ENCODE data around the gene PEAK1.
A peak's percentile ranks its signal among the peaks of the same experiment; 100 is the strongest.

PEAK1 gene

GRCh38 chr15:77295446-77295845, 124.5 kb downstream of the PEAK1 start:
- WGBS = no CpG with 5 or more reads among the region's 2 CpGs
- H2AFZ ChIP-seq (ENCODE audit: low read depth, low read length) = no peak overlapping the region
- no peak overlapping the region for H3K14ac ChIP-seq (ENCODE audit: low read length in 2 of 2)
- no peaks in the 10 kb centered on the region for H3K9me3 ChIP-seq (ENCODE audit: control insufficient read depth, low read length)
- no peak overlapping the region for H3K4me3 ChIP-seq (ENCODE audit: insufficient read depth in 1 of 2, low read depth in 1 of 2, low read length in 2 of 2)
- H3K4me2 ChIP-seq (ENCODE audit: low read length, poor library complexity, severe bottlenecking) = no peak overlapping the region
- no peak overlapping the region for H2AK5ac ChIP-seq (ENCODE audit: low read length, severe bottlenecking)
- no peaks in the 10 kb centered on the region for H3K4me1 ChIP-seq (ENCODE audit: control insufficient read depth, insufficient read depth, low read depth, low read length)
- H4K91ac ChIP-seq (ENCODE audit: low read length) = no peak overlapping the region
- H2BK120ac ChIP-seq (ENCODE audit: low read depth, low read length) = no peak overlapping the region
- no peak overlapping the region for H3K27ac ChIP-seq (ENCODE audit: low read length, poor library complexity, severe bottlenecking)
- H4K8ac ChIP-seq (ENCODE audit: low read length) = no peak overlapping the region
- peaks cover 8% of the 10 kb centered on the region for H3K79me1 ChIP-seq (replicated peaks; ENCODE audit: low read length, poor library complexity, severe bottlenecking)
- no peak overlapping the region for H3K18ac ChIP-seq (ENCODE audit: low read depth in 1 of 2, low read length in 2 of 2)
- peak overlapping the region; percentile 18 for H3K9ac ChIP-seq (ENCODE audit: low read length)
- H3K36me3 ChIP-seq (ENCODE audit: control insufficient read depth in 1 of 2, insufficient read depth in 2 of 2, low read depth in 1 of 2, low read length in 2 of 2) = no peaks in the 10 kb centered on the region
- H2BK5ac ChIP-seq (ENCODE audit: low read depth, low read length, poor library complexity, severe bottlenecking) = no peak overlapping the region
- no peak overlapping the region for H2BK15ac ChIP-seq (ENCODE audit: low read depth, poor library complexity, severe bottlenecking)
- no peak overlapping the region for H3K23ac ChIP-seq (ENCODE audit: low read length in 2 of 2)
- H2BK12ac ChIP-seq (ENCODE audit: low read length in 2 of 2) = no peak overlapping the region
- peak; percentile 55 for DNase-seq
- no peaks in the 10 kb centered on the region for H3K27me3 ChIP-seq (ENCODE audit: control insufficient read depth in 1 of 2, insufficient read depth in 1 of 2, low read length in 2 of 2)
- H3K4ac ChIP-seq (ENCODE audit: low read depth in 1 of 2, low read length in 2 of 2) = no peak overlapping the region

DNA sequence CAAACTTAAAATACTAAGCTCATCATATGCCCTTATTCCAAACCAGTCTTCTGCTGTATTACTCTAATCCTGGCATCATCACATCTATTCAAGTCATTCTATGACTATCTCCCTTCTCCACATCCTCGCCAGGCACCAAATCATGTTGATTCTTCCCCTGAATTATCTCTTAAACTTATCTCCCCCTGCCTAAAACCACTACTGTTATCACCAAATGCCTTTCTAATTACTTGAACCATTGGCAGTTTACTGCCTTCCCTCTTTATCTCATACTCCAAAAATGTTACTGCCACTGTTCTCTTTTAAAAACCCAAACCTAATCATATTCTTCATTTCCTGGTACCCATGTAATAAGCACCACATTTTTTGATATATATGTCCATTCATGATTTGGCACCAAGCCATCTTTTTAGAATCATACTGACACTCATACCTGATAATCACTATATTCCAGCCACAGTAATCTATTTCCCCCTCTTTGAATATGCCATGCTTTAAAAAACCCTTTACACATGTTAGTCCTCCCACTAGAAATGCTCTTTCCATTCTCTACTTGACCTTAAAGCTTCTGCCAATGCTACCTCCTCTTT, 126.8 kb downstream of the PEAK1 start:
- Histone ChIP-seq H3K4me2 (ENCODE audit: low read length, poor library complexity, severe bottlenecking) (no peak overlapping the region), H3K9ac (ENCODE audit: low read length) (no peak overlapping the region), H2BK12ac (ENCODE audit: low read length in 2 of 2) (no peak overlapping the region), H3K4ac (ENCODE audit: low read depth in 1 of 2, low read length in 2 of 2) (no peak overlapping the region), H2BK120ac (ENCODE audit: low read depth, low read length) (no peak overlapping the region), H3K36me3 (ENCODE audit: control insufficient read depth in 1 of 2, insufficient read depth in 2 of 2, low read depth in 1 of 2, low read length in 2 of 2) (no peaks in the 10 kb centered on the region), H3K23ac (ENCODE audit: low read length in 2 of 2) (no peak overlapping the region), H2BK5ac (ENCODE audit: low read depth, low read length, poor library complexity, severe bottlenecking) (no peak overlapping the region), H3K14ac (ENCODE audit: low read length in 2 of 2) (no peak overlapping the region), H3K9me3 (ENCODE audit: control insufficient read depth, low read length) (no peaks in the 10 kb centered on the region), H3K27me3 (ENCODE audit: control insufficient read depth in 1 of 2, insufficient read depth in 1 of 2, low read length in 2 of 2) (no peaks in the 10 kb centered on the region), H3K4me1 (ENCODE audit: control insufficient read depth, insufficient read depth, low read depth, low read length) (no peaks in the 10 kb centered on the region), H2AK5ac (ENCODE audit: low read length, severe bottlenecking) (no peak overlapping the region), H3K4me3 (ENCODE audit: insufficient read depth in 1 of 2, low read depth in 1 of 2, low read length in 2 of 2) (no peak overlapping the region), H3K18ac (ENCODE audit: low read depth in 1 of 2, low read length in 2 of 2) (no peak overlapping the region), H2AFZ (ENCODE audit: low read depth, low read length) (no peak overlapping the region), H4K8ac (ENCODE audit: low read length) (no peak overlapping the region), H4K91ac (ENCODE audit: low read length) (no peak overlapping the region), H3K27ac (ENCODE audit: low read length, poor library complexity, severe bottlenecking) (no peak overlapping the region), H2BK15ac (ENCODE audit: low read depth, poor library complexity, severe bottlenecking) (no peak overlapping the region), H3K79me1 (replicated peaks; ENCODE audit: low read length, poor library complexity, severe bottlenecking) (peaks cover 13% of the 10 kb centered on the region)
- DNase-seq = no peak
- WGBS = 79% methylated on average over 1 of the region's 1 CpG

DNA sequence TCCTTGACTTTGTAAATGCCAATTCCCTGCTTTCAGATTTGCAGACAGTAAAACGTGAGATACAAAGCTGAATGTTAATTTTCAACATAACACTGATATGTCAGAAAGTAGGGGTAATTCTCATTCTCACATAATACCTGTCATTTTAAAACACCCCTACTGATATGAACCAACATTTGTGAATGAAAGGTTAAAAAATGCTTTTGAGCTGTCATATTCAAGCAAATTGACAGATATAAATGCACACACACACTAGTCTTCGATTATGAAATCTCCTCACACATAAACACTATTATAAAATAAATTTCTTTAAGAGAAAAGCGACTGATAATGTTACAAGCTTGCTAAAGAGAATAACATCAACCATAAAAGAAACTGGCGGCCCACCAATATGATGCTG, 128.8 kb downstream of the PEAK1 start:
- Histone ChIP-seq H2BK12ac (ENCODE audit: low read length in 2 of 2) (no peak overlapping the region), H3K79me1 (replicated peaks; ENCODE audit: low read length, poor library complexity, severe bottlenecking) (peaks cover 13% of the 10 kb centered on the region), H2AK5ac (ENCODE audit: low read length, severe bottlenecking) (no peak overlapping the region), H3K23ac (ENCODE audit: low read length in 2 of 2) (no peak overlapping the region), H4K8ac (ENCODE audit: low read length) (no peak overlapping the region), H2BK15ac (ENCODE audit: low read depth, poor library complexity, severe bottlenecking) (no peak overlapping the region), H4K91ac (ENCODE audit: low read length) (no peak overlapping the region), H3K14ac (ENCODE audit: low read length in 2 of 2) (no peak overlapping the region), H3K27ac (ENCODE audit: low read length, poor library complexity, severe bottlenecking) (no peak overlapping the region), H2AFZ (ENCODE audit: low read depth, low read length) (no peak overlapping the region), H3K4me2 (ENCODE audit: low read length, poor library complexity, severe bottlenecking) (no peak overlapping the region), H3K27me3 (ENCODE audit: control insufficient read depth in 1 of 2, insufficient read depth in 1 of 2, low read length in 2 of 2) (no peaks in the 10 kb centered on the region), H3K36me3 (ENCODE audit: control insufficient read depth in 1 of 2, insufficient read depth in 2 of 2, low read depth in 1 of 2, low read length in 2 of 2) (peaks cover 0 to 3% of the 10 kb centered on the region in 2 experiments), H2BK5ac (ENCODE audit: low read depth, low read length, poor library complexity, severe bottlenecking) (no peak overlapping the region), H3K9me3 (ENCODE audit: control insufficient read depth, low read length) (no peaks in the 10 kb centered on the region), H3K4me3 (ENCODE audit: insufficient read depth in 1 of 2, low read depth in 1 of 2, low read length in 2 of 2) (no peak overlapping the region), H3K4me1 (ENCODE audit: control insufficient read depth, insufficient read depth, low read depth, low read length) (no peaks in the 10 kb centered on the region), H3K4ac (ENCODE audit: low read depth in 1 of 2, low read length in 2 of 2) (no peak overlapping the region), H3K9ac (ENCODE audit: low read length) (no peak overlapping the region), H3K18ac (ENCODE audit: low read depth in 1 of 2, low read length in 2 of 2) (no peak overlapping the region), H2BK120ac (ENCODE audit: low read depth, low read length) (no peak overlapping the region)
- no peak for DNase-seq
- 90% methylated on average over 2 of the region's 4 CpGs for WGBS

DNA sequence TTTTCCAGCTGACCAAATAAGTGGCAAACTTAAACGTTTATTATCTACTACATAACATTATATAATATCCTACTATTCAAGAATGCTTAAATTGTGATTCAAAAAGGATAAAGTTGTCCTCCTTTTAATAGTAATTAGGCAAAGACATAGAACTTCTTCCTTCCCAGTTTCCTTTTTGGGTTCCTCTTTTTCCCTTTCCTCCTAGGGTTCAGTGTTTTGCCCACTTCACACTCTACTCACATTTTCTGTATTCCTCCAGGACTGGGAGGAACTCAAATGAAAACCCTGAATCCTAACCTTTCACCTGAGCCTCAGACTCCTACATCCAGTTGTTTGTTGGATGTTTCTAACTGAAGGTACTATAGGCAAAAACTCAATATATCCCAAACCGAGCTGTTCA, 132.5 kb downstream of the PEAK1 start:
- DNase-seq = no peak
- Histone ChIP-seq H3K4ac (ENCODE audit: low read depth in 1 of 2, low read length in 2 of 2) (no peak overlapping the region), H3K4me3 (ENCODE audit: insufficient read depth in 1 of 2, low read depth in 1 of 2, low read length in 2 of 2) (no peak overlapping the region), H3K4me1 (ENCODE audit: control insufficient read depth, insufficient read depth, low read depth, low read length) (no peaks in the 10 kb centered on the region), H3K18ac (ENCODE audit: low read depth in 1 of 2, low read length in 2 of 2) (no peak overlapping the region), H2BK12ac (ENCODE audit: low read length in 2 of 2) (no peak overlapping the region), H3K14ac (ENCODE audit: low read length in 2 of 2) (no peak overlapping the region), H3K9me3 (ENCODE audit: control insufficient read depth, low read length) (no peaks in the 10 kb centered on the region), H3K23ac (ENCODE audit: low read length in 2 of 2) (no peak overlapping the region), H2BK120ac (ENCODE audit: low read depth, low read length) (no peak overlapping the region), H2BK5ac (ENCODE audit: low read depth, low read length, poor library complexity, severe bottlenecking) (no peak overlapping the region), H3K36me3 (ENCODE audit: control insufficient read depth in 1 of 2, insufficient read depth in 2 of 2, low read depth in 1 of 2, low read length in 2 of 2) (peaks cover 3 to 27% of the 10 kb centered on the region in 2 experiments), H3K4me2 (ENCODE audit: low read length, poor library complexity, severe bottlenecking) (no peak overlapping the region), H3K79me1 (replicated peaks; ENCODE audit: low read length, poor library complexity, severe bottlenecking) (peaks cover 7% of the 10 kb centered on the region), H4K91ac (ENCODE audit: low read length) (no peak overlapping the region), H2BK15ac (ENCODE audit: low read depth, poor library complexity, severe bottlenecking) (no peak overlapping the region), H2AK5ac (ENCODE audit: low read length, severe bottlenecking) (no peak overlapping the region), H3K27me3 (ENCODE audit: control insufficient read depth in 1 of 2, insufficient read depth in 1 of 2, low read length in 2 of 2) (no peaks in the 10 kb centered on the region), H3K27ac (ENCODE audit: low read length, poor library complexity, severe bottlenecking) (no peak overlapping the region), H3K9ac (ENCODE audit: low read length) (no peak overlapping the region), H4K8ac (ENCODE audit: low read length) (no peak overlapping the region), H2AFZ (ENCODE audit: low read depth, low read length) (no peak overlapping the region)
- 94% methylated on average over 1 of the region's 2 CpGs for WGBS

Measured in mesenchymal stem cell (in vitro differentiated cells and primary cell).